Measurements from ENCODE around the gene EMP3. TPM values are rescaled to one million over a fixed set of nuclear protein-coding genes. Genes with fewer than 3 reads are reported as not detected.

Gene EMP3
- total RNA-seq, 3 donors from 2014 or later (not counting 1 experiment from before 2014, with no cell fraction given) = 284 to 342 (median 334) TPM

Other genes starting within 250 kb of the EMP3 start
- gene PLA2G4C, start 214.7 kb upstream of the EMP3 start, total RNA-seq = 1 to 10 TPM in 2 of 3 donors, under 1 TPM in 1; 0.86 to 5.1 (median 4.6) TPM
- gene LIG1, start 155.2 kb upstream of the EMP3 start, total RNA-seq = 10 to 100 TPM; 45.4 to 65.2 (median 57.2) TPM
- gene ZSWIM9, start 154.9 kb upstream of the EMP3 start, total RNA-seq = 1 to 10 TPM; 4.0 to 7.0 (median 5.4) TPM
- gene CARD8, start 69.6 kb upstream of the EMP3 start, total RNA-seq = 100 to 1,000 TPM; 147 to 216 (median 154) TPM
- gene ZNF114, start 55.5 kb upstream of the EMP3 start, total RNA-seq = not detected
- gene TMEM143, start 38.4 kb downstream of the EMP3 start, total RNA-seq = 10 to 100 TPM; 10.2 to 12.3 (median 11.1) TPM
- gene SYNGR4, start 38.8 kb downstream of the EMP3 start, total RNA-seq = not detected
- 10 to 100 TPM; 41.5 to 47.5 (median 46.0) TPM for gene KDELR1, start 66.0 kb downstream of the EMP3 start, total RNA-seq
- under 1 TPM; 0.05 to 0.28 (median 0.07) TPM for gene GRIN2D, start 68.1 kb downstream of the EMP3 start, total RNA-seq
- 10 to 100 TPM; 14.2 to 29.0 (median 16.7) TPM for gene GRWD1, start 120.4 kb downstream of the EMP3 start, total RNA-seq
- gene KCNJ14, start 130.0 kb downstream of the EMP3 start, total RNA-seq = 1 to 10 TPM in 1 of 3 donors, under 1 TPM in 2; 0.77 to 1.2 (median 0.85) TPM
- gene CYTH2, start 143.8 kb downstream of the EMP3 start, total RNA-seq = 10 to 100 TPM; 38.5 to 44.1 (median 39.2) TPM
- 1 to 10 TPM in 2 of 3 donors, under 1 TPM in 1; 0.64 to 2.9 (median 1.9) TPM for gene LMTK3, start 186.3 kb downstream of the EMP3 start, total RNA-seq
- under 1 TPM in 1 of 3 donors, not detected in 2; 0.40 TPM for gene SULT2B1, start 226.6 kb downstream of the EMP3 start, total RNA-seq